Nucleus accumbens (tissue), 56 donors: ENCODE data around the gene BACH2.

Source experiments
- DNase-seq, 56 donors: peaks; one replicate each; lab custom pipeline; 2025; lab: John Stamatoyannopoulos, UW

Gene BACH2

DNA sequence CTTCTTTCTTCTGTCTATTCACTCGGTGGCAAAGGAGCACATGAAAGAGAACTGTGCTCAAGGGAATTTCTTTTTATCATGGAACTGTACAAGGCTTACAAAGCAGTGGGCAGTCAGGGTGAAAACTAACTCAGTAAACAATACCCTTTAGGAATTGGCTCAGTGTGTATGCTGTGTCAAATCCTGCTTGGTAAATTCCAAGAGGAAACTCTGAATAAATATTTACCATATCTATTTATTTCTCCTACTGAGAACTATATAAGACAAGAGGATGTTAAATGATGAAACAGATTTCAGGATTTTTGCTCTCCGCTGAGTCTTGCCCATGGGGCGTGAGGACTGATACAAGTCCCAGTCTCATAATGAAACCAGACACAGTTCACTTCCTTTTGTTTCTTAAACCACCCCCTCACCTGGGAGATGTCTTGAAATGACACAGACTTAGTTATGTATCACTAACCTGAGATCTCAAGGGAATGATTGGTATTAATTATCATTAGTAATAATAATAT lies 188.8 kb downstream of the BACH2 start:
- DNase-seq, result no peak

- DNase-seq, result no peak
Measured at GRCh38 chr6:90107371-90107770, 189.3 kb downstream of the BACH2 start.

DNA sequence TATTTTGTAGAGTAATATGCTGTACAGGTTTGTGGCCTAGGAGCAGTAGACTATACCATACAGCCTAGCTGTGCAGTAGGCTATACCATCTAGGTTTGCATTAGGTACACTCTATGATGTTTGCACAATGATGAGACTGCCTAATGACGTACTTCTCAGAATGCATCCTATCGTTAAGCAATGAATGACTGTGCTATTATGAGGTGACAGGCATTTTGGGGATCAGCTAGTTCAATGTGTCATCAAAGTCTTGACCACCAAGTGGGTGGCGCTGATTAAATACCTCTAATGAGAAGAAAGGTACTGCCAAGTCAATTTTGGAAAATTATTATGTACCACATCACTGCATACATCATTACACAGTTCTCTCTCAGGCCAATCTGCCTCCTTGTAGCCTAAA lies 190.2 kb downstream of the BACH2 start:
- no peak for DNase-seq

DNA sequence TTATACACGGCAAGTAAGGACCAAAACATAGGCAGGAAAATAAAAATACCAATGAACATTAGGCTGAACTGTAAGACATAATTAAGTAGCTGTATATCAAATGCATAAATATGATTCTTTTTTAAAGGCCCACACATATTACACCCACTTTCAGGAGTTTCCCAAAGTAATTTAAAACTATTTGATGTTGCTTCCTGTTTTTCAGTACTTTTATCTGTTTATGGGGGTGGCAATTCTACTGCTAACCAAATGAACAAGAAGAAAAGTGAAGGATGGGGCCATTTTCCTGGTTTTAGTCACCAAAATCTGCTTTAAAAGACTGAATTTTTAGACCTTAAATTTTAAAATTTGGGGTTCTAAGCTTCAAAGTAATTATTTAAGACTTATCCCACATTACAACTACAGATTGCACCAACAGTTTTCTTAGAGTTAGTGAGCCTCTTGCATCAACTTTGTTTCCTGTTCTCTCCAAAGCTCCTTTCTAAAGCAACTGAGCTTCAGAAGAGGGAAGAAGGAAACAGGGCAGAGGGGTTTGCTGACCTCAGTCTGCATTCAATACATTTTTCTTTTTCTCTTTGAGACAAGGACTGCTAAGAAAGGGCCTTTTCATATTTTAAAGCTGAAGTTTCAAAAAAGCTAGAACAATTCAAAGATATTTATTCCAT lies 191.0 kb downstream of the BACH2 start:
- DNase-seq, result no peak

- DNase-seq, result peak in 4 of 56 donors; percentile 4 to 25 (median 14)
Measured at GRCh38 chr6:90103056-90103800, 193.4 kb downstream of the BACH2 start.

DNA sequence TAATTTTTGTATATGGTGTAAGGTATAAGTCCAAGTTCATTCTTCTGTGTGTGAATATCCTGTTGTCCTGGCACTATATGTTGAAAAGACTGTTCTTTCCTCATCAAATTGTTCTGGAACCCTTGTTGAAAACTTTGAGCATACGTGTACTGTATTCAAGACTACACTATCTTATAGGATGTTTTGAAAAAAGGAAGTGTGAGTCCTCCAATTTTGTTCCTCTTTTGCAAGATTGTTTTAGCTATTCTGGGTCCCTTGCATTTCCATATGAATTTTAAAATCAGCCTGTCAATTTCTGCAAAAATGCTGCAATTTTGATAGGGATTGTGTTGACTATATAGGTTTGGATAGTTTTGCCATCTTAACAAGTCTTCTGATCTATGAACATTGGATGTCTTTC lies 195.2 kb downstream of the BACH2 start:
- no peak for DNase-seq

DNA sequence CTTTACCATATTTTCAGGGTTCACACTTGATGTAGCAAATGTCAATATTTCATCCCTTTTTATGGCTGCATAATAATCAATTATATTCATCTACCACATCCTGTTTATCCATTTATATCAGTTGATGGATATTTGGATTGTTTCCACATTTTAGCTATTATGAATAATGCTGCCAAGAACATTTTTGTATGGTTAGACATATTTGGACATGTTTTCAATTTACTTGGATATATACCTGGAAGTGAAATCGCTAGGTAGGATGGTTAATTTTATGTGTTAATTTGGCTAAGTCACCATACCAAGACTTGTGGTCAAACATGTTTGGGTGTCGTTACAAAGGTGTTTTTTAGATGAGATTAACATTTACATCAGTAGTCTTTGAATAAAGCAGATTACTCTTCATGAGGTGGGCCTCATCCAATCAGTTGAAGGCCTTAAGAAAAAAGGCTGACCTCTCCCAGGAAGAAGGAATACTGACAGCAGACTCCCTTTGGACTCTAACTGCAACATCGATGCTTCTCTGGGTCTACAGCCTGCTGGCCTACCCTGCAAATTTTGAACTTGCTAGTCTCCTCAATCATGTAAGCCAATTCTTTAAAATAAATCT lies 196.5 kb downstream of the BACH2 start:
- DNase-seq, result no peak

DNA sequence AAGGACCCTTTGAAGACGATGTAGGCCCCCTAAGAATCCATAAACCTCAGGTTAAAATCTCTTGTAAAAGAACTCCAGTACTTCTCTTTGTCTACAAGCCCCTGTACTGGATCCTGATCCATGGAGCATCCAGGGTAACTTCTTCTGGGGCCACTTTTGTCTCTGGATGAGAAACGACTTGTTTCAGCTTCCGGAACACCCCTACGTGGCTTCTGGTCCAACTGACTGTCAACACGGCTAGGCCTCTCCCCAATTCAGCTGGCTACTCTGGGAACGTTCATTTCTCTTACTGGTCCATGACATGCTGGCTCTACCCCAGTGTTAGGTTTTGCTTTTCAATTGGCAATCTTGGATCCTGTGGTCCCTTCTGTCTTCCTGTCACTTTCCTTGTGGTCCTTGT lies 198.0 kb downstream of the BACH2 start:
- DNase-seq, result no peak

- peak in 5 of 56 donors; percentile 3 to 35 (median 10) for DNase-seq
Measured at GRCh38 chr6:90098001-90098531, 198.6 kb downstream of the BACH2 start.

DNA sequence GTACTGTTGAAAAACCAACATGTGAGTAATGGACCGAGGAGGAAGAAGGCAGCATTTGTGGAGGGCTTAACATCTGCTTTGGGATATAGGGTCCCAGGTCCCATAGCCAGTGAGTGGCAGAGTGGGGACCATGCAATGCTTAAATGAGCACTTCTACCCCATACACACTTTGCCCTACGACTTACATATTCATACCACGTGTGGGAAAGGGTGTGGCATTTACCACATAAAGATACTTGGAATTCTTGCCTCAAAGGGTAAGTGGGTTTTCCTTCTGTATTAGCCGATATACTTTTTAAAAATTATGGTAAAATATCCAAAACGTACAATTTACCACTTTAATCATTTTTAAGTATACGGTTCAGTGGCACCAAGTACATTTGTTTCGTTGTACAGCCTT lies 199.3 kb downstream of the BACH2 start:
- DNase-seq, result no peak

- no peak for DNase-seq
Measured at GRCh38 chr6:90096818-90097217, 199.8 kb downstream of the BACH2 start.

DNA sequence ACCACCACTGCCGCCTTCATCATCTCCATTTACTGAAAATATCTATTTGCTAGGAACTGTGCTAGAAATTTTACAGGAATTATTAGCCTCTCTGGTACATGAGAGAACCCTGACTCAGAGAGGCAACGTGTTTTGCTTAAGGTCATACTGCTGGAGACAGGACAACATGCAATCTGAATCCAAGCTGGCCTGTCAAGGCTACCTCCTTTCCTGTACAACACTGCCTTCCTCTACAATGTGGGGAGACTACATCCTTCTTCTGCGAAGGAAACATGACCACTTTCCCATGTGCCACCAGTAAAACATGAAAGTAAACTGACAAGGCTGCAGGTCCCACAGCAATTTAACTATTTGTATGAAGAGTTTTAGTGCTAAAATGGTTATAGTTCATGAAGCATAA lies 200.9 kb downstream of the BACH2 start:
- DNase-seq, result no peak

- DNase-seq, result no peak
Measured at GRCh38 chr6:90095145-90095544, 201.5 kb downstream of the BACH2 start.

DNA sequence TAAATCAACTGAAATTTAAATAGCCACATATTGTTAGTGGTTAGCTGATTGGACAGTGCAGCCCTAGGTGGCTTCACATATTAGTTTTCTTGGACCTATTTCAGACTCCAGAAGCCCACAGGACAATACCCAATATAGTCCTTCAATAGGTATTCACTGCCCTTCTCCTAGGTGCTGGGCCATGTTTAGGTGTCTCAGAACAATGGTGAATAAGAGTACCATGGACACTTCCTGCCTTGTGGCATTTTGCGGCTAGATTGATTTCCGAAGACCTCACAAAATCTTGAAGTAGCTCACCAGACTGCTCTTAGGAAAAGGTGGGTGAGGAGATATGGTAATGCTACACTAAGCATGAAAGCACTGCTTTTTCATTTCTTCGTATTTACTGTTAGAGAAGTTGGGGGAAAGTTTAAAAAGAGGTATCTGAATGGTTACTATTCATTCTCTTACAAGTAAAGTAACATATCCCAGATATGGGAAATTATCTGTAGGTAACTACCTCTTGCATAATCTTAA lies 203.0 kb downstream of the BACH2 start:
- DNase-seq, result no peak

GRCh38 chr6:90090866-90091265 lies 205.8 kb downstream of the BACH2 start:
- no peak for DNase-seq

DNA sequence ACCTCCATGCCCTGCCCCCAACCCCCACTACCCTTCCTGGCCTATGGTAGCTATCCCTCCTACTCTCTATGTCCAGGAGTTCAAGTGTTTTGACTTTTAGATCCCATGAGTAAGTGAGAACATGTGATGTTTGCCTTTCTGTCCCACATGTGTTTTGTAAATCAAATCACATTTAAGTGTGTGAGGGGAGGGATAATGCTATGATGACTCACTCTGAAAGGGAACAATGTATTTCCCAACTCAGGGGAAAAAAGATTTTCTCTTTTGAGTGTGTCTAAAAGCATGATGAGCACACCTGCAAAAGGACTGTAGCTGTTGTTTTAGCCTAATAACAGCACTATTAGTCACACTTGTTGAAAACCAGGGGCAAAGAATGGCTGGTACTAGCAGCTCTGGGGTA lies 208.6 kb downstream of the BACH2 start:
- no peak for DNase-seq

DNA sequence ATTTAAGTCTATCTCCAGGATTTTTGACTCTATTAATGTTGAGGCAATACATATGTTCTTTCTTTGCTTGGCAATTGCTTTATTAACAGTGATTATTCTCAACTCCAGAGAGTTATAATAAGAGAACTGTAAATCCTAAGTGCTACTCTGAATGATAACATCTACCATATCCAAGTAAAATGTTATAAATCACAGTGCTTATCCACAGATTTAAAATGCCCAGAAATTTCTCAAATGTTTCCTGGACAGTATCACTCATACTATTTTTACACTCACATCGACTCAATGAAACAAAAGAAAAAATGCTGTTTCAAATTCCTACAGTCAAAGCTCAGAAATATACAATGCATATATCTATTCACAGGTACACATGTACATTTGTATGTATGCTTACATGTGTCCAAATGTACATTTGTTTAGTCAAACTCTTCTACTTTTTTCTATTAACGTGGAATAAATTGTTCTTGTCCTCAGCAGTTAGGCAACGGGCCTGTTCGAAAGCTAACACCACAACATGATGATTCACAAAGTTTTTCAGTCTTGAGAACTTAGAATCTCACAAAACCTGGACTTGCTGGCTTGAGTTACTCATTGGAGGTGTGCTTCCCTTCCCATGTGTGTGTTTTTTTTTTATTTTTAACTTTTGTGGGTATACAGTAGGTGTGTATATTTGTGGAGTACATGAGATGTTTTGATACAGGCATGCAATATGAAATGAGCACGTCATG lies 209.4 kb downstream of the BACH2 start:
- DNase-seq, result no peak

- no peak for DNase-seq
Measured at GRCh38 chr6:90086517-90086916, 210.1 kb downstream of the BACH2 start.

GRCh38 chr6:90083891-90084290 lies 212.8 kb downstream of the BACH2 start:
- DNase-seq, result no peak

DNA sequence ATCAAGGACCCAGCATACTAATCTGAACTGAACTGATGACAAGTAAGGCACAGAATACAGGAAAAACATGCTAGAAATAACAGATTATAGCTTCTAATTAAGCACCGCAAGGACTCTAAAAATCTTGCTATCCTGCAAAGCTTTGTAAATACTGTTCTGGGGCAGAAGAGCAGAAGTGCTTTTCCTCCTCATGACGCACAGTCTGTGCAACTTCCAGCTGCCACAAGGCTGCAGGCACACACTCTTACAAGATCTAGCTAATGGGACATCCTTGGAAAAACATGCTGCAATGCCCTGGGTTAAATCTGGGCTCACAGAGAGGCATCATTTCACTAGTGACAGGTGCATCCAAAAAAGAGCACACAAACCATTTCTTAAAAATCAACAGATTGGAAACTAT lies 213.8 kb downstream of the BACH2 start:
- peak in 2 of 56 donors; percentile 7 to 8 for DNase-seq
